ENCODE data around the gene PYM1.

GRCh38 chr12:55922126-55922525 lies 5.6 kb downstream of the PYM1 start:
- TF ChIP-seq CTCF (IDR thresholded peaks at IDR 0.05), result no peak
- TF ChIP-seq ZFX (IDR thresholded peaks at IDR 0.05; ENCODE audit: borderline replicate concordance), result no peak

All from 22Rv1 (cell line).